Glomerular endothelial cell (primary cell): ENCODE measurements around the gene OGFOD1. TPM values are rescaled to one million over a fixed set of nuclear protein-coding genes. Genes with fewer than 3 reads are reported as not detected.
A peak's percentile ranks its signal among the peaks of the same experiment; 100 is the strongest.

Source experiments
- DNase-seq: peaks from one replicate; pipeline ENCODE4 v3.0.0-alpha.2; 2011; ENCODE audit warnings: low read depth, low spot score; ENCODE audit errors: extremely low read depth
- total RNA-seq: library from RNA; depleted of rRNA; stranded (reverse); fragments of >200 nt; gene quantifications from 2 replicates; pipeline ENCODE4 v1.2.3, GENCODE V29; 2015

The OGFOD1 gene
- total RNA-seq, 1 donor from 2014 or later, result 60.5 TPM

- no peak for DNase-seq
Observed at GRCh38 chr16:56426585-56426984, 24.8 kb upstream of the OGFOD1 start.

DNA sequence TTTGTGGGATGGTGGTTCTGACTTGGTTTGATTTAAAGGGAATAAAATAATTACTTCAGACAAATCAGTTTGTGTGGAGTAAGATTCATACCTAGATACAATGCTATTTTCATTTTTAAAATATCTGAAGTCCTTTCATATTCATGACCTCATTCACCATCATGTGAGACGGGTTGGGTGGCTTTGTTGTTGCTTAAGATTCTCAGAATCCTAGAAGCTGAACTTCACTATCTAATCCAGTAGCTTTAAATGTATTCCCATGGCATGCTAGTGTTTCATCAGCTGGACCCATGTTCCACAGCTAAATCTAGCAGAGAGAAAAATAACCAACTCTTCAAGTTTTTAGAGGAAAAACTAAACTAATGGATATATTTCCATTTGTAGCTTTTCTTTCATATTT lies 23.3 kb upstream of the OGFOD1 start:
- DNase-seq, result no peak

GRCh38 chr16:56436258-56436657 lies 15.1 kb upstream of the OGFOD1 start:
- no peak for DNase-seq

GRCh38 chr16:56438038-56438437 lies 13.3 kb upstream of the OGFOD1 start:
- no peak for DNase-seq

- DNase-seq, result no peak
Observed at GRCh38 chr16:56447286-56447685, 4.1 kb upstream of the OGFOD1 start.

DNA sequence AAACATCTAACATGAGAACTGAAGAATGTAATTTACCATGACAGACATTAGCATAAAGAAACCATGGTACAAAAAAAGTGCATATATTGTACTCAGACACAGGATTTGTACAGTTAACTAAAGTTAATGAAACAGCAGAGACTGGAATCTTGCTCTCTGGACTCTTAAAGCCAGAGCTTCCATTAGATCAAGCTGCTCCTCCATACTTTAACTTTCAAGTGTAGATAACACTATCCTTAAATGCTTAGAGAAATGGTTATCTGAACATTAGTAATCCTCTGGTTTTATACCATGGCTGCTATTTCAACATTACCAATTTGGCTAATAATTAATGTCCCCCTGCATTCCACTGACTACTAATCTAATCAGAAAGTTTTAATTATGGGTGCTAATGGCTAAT lies 3.3 kb upstream of the OGFOD1 start:
- no peak for DNase-seq

GRCh38 chr16:56450275-56450985 lies 924 bp upstream of the OGFOD1 start:
- DNase-seq, result no peak

- no peak for DNase-seq
Observed at GRCh38 chr16:56451753-56452689, 667 bp downstream of the OGFOD1 start.

DNA sequence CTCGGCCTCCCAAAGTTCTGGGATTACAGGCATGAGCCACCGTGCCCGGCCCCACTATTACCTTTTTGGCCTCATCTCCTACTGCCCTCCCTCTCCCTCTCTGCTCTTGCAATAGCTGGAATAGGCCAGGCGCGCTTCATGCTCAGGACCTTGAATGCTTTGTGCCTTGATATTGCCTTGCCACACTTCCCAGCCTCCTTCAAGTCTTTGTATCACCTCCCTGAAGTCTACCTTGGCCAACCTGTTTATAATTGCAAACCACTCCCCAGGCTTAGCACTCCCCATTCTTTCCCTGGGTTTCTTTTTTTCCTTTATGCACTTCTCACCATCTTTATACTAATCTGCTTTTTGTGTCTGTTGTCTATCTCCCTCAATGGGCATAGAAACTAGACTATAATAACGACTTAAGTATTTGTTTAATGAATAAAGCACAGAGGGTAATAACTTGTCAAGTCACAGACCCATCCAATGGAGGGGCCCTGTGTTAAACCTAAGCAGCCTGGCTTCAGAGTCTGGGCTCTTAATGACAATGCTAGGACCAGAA lies 6.6 kb downstream of the OGFOD1 start:
- no peak for DNase-seq

DNA sequence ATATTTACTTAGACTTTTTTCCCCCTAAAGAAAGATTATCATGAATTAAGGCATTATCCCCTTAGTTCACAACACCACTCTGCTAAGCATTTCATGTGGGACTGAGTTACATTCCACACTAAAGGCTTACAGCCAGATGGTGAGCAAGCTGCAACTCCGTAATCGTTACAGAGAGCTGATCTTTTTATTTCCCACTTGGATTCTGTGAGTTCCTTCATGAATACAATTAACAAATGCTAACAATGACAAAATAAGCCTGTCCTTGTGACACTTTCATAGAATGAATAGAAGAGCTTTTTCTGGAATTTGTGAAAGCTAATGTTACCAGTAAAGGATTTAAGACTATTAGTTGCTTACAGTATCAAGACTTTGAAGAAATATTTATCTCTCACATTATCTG lies 8.7 kb downstream of the OGFOD1 start:
- DNase-seq, result no peak

DNA sequence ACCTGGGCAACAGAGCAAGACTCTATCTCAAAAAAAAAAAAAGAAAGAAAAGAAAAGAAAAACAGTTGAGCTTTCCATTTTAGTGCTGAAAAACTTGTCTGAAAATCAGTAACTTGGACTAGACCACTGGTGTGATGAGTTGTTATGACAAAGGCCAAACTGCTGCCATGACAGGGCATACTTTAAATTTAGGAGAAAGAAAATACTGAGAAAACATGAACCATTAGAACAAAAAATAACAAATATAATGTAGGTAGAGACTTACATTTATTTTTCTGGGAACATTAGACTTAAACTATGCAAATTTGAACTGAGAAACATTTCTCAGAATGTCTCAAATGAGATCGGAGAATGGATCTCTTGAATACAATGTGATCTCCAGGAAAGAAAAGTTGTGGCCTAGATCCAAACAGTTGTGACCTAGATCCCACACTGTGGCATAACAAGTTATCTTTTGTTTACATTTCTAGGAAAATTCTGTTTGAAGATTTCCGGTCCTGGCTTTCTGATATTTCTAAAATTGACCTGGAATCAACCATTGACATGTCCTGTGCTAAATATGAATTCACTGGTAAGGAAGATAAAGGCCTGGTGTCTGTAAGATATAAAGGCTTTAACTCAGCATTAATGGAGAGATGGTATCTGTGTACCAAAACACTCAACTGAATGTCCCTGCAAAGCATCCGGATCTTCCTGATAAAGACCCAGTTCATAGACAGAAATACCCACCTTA lies 10.9 kb downstream of the OGFOD1 start:
- DNase-seq, result no peak

- no peak for DNase-seq
Observed at GRCh38 chr16:56463153-56463552, 11.8 kb downstream of the OGFOD1 start.

DNA sequence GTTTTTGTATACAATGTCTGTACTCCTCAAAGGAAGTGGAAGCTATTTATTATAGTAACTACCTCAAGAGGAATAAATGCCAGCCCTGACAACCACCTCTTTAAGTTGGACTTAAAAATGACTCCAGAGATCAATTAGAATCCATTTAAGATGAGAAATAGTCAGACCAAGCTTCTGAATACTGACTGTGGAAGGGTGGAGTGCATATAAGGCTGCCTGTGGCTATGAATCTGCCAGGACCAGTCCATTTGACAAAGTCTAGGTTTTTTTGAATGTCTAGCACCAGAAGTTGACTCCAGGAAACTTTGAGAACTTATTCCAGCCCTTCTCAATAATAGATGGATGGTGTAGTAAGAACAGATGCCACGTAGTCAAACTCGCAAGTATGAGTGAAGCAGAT lies 15.0 kb downstream of the OGFOD1 start:
- DNase-seq, result no peak

DNA sequence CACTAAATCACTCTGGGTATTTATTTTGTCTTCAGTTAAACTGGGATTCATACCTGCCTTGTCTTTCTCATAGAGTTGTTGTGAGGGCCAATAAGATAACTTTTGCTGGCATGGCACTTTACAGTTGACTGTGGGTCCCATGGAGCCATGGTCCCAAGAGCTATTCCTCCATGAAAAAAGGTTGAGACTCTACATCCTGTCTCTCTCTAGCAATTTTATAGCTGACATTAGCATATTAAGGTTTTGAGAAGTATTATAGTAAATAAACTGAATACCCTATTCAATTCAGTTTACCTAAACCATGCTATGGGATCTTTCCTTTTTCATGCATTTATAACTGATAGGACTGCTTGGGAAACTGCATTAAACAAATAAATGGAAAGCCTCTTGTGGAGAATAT lies 17.4 kb downstream of the OGFOD1 start:
- DNase-seq, result no peak

- no peak for DNase-seq
Observed at GRCh38 chr16:56469748-56470147, 18.4 kb downstream of the OGFOD1 start.

DNA sequence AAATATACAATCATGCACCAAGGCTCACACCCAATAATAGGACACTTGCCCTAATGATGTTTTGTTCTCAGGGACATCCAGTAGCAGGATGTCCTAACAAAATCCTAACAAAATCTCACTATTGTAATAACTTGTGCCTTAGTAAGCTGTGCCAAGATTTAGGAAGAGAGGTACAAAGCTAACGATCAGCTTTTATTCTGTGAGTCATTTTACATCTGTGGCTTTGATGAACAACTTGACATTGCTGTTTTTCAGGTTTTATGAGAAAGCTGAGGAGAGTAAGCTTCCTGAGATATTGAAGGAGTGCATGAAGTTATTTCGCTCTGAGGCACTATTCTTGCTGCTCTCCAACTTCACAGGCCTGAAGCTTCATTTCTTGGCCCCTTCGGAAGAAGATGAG lies 18.9 kb downstream of the OGFOD1 start:
- no peak for DNase-seq

DNA sequence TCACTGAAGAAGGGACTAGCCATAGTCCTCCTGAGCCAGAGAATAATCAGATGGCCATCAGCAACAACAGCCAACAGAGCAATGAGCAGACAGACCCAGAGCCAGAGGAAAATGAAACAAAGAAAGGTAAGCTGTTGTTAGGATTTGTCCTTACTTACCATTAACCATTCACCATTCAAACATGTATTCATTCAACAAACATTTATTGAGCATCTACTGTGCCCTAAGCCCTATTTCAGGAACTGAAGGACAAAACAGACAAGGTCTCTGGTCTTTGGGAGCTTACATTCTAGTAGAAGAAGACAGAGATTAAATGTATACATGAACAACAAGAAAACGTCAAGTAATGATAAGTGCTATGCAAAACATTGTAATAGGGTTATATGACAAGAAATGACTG lies 19.3 kb downstream of the OGFOD1 start:
- DNase-seq, result no peak

GRCh38 chr16:56475201-56475600 lies 23.8 kb downstream of the OGFOD1 start:
- DNase-seq, result no peak

DNA sequence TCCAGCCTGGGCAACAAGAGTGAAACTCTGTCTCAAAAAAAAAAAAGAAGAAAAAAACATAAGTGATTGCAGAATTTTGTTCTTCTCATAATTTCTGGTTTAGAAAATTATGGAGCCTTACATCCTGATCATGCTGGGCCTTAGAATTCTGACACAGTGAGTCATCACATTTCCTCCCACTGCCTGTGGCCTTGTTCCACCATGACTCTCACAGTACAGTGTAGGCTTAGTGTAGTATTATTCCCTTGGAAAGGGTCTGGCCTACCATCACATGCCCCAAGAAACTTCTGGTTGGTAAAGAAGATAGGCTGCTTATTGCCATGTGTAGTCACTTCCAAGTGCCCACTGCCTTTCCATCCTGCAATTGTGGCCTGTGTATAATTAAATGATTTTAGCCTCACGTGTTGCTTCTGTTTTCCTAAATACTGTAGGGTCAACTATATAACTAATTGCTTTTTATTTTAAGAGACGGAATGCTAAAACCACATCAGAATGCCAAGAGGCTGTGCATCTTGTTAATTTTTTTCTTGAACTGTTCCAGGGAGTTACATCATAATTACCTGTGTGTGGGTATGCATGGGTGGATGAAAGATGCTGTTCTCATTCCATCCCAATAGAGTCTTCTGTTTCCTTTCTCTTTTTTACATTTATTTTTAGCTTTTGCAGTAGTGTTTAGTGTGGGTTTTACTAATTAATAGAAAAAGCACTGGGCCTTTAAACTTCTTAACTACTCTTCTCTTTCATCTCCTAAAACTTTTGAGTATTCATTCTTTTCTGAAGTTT lies 25.9 kb downstream of the OGFOD1 start:
- DNase-seq, result peak; percentile 54

GRCh38 chr16:56478281-56479049 lies 27.1 kb downstream of the OGFOD1 start:
- DNase-seq, result no peak
